Renal cortical epithelial cell (primary cell): Measurements from ENCODE around the gene GTPBP3. TPM values are rescaled to one million over a fixed set of nuclear protein-coding genes. Genes with fewer than 3 reads are reported as not detected.

Source experiments
- DNase-seq: peaks from one replicate; pipeline ENCODE4 v3.0.0-alpha.2; 2011; ENCODE audit warnings: low read depth
- total RNA-seq: library from RNA; depleted of rRNA; stranded (reverse); fragments of >200 nt; gene quantifications from 2 replicates; pipeline ENCODE4 v1.2.3, GENCODE V29; 2014

The GTPBP3 gene
- total RNA-seq, 1 donor from 2014 or later = 19.6 TPM

DNA sequence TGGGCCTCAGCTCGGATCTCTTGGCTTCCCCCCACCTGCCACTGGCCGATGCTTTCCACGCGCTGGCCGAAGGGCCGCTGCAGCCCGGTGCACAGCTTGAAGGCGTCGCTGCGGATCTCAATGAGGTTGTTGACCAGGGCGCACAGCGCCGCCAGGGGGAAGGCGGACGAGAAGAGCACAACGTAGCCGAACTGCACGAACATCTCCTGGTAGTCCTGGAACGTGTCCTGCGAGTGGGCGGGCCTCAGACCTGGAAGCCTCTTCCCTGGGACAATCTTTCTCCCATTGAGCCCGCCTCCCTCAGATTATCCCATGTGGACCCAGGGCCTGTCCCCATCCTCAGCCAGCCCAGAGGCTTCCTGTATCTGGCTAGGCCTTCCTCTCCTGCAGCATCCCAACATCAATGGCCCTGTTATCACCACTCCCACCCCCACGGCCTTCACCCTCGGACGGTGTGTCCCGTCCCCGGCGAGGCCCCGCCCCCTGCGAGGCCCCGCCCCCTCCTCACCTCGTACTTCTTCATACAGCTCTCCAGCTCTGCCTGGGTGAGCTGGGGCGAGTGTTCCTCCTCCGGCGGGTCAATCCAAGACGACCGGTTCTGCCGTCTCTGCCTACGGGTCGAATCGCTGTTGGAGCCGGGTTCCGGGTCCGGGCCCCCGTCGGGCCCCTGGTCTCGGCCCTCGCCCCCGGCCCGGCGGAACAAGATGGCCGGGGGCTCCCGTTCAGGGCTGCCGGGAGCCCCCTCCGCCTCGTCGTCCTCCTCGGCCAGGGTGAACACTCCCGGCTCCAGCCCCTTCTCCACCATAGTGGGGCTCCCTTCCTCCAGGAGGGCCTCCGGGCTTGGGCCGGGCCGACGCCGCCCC, 9.5 kb upstream of the GTPBP3 start:
- peak; percentile 74 for DNase-seq

DNA sequence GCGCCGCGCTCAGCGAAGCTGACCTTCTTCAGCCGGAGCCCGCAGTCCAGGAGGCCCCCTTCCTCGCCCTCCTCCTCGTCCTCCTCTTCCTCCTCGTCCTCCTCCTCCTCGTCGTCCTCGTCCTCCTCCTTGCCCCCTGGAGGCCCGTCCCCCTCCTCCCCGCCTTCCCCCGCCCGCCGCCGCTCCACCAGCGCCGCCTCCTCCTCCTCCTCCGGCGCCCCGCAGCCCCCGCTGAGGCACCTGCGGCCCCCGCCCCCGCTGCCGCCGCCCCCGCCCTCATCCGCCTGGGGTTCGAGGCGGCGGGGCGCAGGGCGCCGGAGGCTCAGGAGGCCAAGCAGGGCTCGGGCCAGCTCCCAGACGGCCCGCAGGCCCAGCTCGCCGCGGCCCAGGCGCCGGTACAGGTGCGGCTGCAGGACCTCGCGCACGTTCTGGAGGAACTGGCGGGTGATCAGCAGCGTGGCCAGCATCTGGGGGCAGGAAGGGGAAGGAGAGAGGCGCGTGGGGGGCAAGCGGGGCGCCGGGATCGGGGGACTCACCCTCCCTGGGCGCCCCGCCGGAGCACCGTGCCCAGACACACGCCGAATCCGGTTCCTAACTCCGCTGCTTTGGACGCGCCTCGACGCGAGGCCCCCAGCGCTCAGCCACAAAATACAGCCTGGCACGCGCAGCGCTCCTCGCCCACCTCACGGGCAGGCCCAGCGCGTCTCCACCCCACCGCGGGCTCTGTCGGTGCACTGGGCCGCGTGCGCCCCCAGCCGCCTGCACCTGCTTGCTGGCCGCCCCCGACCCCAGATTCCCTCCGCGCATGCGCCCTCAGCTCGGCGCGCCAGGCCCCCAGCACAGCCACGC, 8.6 kb upstream of the GTPBP3 start:
- DNase-seq = no peak

DNA sequence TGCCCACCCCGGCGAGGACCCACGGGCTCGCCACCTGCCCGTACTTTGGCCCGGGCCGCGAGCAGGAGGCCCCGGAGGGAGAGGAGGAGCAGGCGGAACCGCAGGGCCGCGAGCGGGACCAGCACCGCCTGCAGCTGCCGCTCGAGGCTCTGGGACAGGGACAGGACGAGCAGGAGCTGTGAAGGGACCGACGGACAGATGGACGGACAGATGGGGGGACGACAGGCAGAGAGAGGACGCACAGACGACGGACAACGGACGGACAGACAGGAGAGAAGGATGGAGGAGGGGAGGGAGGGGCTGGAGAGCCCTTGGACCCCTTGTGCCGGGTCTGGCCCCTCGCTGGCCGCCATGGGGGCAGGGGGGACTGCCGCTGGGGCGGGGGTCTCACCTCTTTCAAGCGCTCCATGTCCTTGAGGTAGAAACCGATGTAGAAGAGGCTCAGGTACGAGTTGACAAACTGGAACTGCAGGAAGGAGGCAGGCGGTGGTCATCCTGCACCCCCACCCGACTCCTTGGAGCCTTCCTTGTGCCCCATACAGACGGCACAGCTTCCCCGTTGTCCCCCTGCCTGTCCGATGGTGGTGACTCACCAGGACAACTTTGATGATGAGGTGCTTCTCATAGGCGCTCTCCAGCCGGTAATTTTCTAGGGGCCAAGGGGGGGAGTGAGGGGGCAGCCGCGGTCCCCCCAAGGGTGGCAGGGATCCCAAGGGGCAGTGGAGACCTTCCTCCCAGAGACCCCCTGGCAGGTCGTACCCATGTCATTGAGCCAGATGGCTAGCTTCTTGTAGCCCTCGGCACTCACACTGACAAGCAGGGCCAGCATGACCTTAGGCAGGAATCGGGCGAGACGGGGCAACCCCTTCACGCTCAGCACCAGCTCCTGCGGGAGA, 7.7 kb upstream of the GTPBP3 start:
- no peak for DNase-seq

DNA sequence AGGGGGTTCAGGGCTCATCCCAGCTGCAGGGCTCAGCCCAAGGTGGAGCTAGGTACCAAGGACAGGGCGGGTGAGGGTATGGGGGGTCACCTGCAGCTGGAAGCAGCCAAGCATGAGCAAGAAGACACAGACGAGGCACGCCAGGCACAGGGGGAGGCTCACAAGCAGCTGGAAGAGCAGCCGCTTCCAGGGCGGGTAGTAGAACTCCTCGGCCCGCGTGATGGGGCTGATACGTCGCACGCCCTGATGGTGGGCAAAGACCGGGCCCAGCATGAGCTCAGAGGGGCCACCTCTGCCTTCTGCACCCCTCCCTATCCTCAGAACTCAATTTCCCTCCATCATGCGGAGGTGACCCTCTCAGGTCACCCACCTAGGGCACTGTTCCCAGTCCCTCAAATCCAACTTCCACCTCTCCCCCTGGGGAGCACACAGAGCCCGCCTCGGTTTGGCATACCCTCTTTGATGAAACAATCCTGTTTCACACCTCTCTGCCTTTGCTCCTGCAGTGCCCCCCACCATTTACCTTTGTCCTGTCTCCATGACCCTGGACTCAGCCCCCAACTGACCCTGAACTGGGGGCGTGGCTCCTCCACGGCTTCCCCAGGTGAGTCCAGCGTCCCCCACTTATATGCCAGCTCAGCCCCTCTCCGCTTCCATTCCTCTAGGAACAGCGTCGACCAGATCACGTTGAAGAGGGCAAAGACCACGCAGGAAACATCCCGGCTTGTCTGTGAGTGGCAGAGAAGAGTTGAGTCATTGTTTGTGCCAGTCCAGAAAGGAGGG, 6.9 kb upstream of the GTPBP3 start:
- DNase-seq = no peak

DNA sequence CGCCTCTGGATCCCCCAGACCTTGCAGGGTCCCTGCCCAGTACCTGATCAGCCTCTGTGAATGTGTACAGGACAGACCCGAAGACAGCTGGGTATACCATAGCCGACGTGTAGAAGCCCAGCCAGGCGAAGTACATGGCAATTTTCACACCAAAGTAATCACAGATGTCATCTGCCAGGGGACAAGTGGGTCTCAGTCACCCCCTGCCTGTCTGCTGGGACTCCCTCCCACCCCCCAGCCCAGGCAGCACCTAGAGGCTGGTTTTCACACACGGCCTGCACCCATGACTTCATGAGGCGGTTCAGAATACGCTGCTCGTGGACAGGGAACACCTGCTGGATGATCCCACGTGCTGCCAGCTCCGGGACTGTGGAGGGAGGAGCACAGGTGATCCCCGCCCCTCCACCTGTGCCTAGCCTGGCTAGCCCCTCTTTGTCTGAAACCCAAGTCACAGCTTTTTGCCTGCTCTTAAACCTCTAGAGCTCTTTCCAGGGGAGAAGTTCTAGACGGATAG, 6.3 kb upstream of the GTPBP3 start:
- no peak for DNase-seq

DNA sequence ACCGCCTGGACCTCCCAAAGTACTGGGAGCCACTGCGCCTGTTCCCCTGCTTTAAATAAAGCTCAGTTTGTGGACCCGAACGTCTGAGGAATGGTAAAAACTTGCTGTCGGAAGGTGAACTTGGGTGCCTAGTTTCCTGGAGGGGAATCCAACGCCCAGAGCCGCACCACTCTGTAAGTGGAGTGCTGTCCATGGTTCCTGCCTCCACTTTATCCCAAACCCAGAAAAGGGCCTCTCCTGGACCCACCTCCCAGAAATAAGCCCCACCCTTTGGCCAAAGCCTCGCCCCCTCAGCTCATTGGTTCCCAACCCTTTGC, 5.0 kb upstream of the GTPBP3 start:
- no peak for DNase-seq

DNA sequence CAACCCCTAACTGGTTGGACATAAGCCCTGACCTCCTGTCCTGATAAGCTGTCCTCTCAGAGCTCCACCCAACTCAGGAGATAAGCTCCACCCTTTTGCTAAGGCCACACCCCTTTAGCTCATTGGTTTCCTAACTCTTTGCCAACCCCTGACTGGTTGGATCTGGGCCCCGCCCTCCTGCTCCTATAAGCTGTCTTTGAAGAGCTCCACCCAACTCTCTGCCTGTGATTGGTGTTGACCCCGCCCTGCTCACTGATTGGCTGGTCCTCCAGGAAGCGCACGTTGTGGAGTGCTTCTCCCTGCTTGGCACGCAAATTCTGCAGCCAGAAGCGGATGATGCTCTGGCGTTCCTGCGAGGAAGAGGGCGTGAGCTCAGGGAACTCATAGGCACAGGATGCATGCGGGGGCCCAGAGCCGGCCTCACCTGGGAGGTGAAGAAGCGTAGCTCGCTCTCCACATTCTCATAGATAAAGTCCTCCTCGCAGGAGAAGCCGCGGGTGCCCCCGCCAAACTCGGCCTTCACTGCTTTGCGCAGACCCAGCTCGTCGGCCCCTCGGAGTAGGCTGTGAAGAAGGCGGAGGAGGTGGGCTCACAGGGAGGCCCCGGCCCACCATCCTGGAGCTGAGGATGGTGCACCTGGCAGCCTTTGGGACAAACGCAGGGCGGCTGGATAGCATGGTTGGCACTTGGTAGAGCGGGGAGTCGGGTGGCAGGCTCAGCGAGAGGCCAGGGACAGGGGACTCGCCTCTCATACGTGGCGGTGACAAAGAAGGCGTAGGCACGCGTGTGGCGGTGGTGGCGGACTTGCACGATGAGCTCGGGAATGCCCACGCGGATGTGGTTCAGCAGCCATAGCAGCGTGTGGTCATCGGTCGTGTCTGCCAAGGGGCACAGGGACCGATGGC, 4.4 kb upstream of the GTPBP3 start:
- peak; percentile 50 for DNase-seq

DNA sequence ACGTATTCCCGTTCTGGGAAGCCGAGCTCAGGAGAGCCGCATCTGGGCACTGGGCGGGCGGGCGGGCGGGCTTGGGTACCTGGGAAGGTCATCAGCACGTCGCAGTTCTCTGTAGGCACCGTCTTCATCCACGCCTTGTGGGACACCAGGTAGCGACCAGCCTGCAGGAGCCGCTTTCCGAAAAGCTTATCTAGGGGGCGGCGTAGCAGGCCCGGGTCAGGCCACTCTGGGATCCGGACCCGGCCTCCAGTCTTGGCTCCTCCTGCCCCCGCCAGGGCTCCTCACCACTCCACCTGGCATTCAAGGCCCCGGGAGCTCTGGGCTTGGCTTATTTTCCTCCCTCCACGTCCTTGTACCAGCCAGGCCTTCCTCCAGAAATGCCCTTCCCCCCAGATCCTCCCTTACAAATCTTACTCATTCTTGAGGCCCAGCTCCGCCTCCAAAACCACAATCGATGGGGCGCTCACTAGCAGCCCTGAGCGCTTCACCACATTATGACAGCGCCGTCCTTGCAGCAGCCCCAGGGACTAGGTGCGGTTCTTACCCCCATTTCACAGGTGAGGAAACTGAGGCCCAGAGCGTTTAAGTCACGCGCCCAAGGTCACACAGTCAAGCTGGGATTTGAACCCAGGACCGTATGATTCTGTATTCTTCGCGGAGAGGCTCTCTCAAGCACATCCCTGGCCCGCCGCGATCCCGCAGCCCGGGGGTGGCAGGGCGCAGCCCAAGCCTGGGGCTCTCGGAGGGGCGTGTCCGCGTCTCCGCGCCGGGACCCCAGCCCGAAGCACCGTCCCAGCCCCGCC, 3.5 kb upstream of the GTPBP3 start:
- peak; percentile 77 for DNase-seq

DNA sequence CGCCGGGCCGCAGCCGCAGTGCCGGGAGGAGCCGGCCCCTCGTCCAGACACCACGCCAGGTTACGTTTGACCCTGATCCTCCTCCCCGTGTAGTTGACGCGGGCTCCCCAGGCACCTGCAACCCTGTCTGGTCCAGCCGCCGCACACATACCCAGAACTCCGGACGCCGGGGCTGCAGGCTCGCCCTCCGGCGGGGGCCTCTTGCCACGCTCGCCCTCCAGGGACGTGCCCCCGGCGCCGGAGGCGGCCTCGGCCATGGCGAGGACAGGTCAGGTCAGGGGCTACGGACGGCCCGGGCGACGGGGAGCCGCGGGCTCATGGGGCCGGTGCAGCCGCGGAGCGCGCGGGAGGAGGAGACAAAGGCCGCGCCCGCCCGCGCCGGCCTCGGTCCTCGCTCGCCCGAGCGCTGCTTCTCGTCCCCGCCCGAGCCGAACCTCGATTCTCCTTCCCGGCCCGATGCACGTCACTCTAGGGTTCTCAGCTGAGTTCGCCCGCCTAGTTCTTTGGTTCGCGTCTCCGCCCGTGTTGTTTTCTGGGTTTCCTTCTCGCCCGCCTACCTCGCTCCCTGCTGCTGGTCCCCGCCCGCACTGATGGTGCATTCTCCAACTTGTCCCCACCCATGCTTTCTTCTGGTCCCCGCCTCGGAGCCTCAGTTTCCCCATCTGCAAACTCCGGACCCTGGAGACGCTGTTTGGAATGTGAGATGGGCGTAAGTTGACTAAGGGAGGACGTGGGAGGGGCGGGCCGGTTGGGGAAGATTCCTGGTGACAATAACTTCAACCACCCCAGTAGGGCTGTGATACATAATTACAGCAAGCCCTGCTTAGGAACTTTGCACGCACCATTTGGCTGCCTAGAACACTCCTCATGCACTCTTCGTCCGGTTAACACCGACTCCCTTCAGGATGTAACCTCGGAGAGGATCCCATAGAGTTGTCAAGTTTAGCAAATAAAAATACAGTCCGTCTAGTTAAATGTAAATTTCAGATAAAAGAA, 2.6 kb upstream of the GTPBP3 start, which contains the start of gene ANO8:
ANO8 (minus strand) TSS at position 442 of the 996 bp plus-strand sequence; CDS start at position 257, 185 bp downstream.
- DNase-seq = peak; percentile 87

DNA sequence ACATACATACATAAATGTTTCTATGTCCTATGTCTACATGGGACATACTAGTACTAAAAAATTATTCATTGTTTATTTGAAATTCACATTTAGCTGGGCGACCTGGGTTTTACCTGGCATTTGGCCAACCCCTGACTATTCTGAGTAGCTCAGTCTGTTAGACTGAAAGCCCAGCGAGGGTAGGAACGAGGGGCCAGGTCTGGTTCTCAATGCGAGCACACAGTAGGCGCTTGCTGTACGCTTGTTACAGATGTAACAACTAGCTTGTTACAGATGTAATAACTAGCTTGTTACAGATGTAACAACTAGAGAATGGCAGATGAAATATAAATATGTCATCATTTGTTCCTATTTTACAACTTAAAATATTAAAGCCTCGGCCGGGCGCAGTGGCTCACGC, 1.8 kb upstream of the GTPBP3 start:
- no peak for DNase-seq

DNA sequence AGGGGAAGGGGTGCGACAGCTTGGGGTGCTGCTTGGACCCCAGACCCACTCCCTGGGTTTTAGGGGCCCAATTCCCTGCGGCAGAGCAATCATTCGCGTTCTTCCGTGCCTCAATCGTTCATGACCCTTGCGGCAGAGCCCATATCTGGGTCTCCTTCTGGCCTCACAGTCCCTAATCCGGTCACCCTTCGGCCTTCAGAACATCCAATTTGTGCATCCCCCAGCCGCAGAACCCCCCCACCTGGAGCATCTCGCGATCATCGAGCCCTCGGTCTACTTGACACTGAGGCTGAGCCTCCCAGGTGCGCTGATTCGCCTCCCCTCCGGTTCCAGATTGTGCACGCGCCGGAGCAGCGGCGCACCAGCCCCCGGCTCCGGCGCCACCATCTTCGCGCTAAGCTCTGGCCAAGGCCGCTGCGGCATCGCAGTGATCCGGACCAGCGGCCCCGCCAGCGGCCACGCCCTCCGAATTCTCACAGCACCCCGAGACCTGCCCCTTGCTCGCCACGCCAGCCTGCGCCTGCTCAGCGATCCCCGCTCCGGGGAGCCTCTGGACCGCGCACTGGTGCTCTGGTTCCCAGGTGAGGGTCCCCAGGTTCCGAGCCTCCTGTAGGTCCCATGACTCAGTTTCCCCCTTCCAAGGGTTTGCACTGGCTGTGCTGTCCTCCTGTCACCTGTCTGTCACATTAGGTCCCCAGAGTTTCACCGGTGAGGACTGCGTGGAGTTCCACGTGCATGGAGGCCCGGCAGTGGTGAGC, 501 bp downstream of the GTPBP3 start:
- DNase-seq = no peak

DNA sequence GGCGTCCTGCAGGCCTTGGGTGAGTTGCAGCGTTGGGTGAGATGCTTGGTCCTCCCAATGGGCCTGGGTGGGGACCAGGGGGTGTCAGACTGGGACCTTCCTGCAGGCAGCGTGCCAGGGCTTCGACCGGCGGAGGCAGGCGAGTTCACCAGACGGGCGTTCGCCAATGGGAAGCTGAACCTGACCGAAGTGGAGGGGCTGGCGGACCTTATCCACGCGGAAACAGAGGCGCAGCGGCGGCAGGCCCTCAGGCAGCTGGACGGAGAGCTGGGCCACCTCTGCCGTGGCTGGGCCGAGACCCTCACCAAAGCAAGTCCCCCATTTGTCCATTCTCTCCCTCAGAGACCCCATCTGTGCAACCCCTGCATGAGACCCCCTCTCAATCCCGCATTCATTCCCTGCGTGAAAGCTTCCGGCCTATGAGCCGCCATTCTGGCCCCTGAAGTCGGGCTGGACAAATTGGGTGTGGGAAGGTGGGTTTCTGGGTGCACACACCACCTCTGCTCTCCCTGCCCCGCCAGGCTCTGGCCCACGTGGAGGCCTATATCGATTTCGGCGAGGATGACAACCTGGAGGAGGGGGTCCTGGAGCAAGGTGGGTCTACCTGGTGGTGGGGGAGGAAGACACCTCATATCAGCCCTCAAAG, 1.2 kb downstream of the GTPBP3 start:
- no peak for DNase-seq

DNA sequence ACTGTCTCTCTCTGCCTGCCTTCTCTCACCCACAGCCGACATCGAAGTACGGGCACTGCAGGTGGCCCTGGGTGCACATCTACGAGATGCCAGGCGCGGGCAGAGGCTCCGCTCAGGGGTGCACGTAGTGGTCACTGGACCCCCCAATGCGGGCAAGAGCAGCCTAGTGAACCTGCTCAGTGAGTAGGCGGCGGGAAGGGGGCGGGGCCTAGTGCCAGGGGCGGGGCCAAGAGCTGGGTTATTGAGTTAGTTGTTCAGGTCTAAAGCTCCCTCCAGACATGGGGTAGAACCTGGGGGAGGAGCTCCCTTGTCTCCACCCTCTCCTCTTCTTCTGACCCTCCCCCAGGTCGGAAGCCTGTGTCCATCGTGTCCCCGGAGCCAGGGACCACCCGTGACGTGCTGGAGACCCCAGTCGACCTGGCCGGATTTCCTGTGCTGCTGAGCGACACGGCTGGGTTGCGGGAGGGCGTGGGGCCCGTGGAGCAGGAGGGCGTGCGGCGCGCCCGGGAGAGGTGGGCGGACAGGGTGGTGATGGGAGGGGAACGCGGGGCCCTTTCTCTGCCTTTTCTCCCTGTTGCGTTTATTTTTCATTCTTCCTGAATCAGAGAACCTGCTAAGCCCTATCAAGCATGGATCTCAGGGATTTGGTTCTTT, 1.9 kb downstream of the GTPBP3 start:
- no peak for DNase-seq

DNA sequence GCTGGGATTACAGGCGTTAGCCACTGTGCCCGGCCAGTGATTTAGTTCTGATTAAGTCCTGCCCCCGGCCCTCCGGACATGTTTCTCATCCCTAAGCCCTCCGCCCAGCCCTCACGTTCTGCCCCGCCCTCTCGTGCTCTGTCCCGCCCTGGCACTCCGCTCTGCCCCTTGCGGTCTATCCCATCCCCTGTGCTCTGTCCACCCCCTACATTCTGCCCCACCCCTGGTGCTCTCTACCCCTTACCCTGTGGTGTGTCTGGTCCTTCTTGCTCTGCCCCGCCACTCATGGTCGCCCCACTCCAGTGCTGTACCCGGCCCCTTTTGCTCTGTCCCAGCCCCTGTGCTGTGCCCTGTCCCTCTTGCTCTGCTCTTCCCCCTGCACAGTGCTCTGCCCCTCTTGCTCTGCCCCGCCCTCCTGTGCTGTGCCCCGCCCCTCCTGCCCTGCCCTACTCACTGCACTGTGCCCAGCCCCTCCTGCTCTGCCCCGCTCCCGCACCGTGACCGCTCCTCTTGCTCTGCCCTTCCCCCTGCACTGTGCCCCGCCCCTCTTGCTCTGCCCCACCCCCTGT, 3.0 kb downstream of the GTPBP3 start:
- no peak for DNase-seq

DNA sequence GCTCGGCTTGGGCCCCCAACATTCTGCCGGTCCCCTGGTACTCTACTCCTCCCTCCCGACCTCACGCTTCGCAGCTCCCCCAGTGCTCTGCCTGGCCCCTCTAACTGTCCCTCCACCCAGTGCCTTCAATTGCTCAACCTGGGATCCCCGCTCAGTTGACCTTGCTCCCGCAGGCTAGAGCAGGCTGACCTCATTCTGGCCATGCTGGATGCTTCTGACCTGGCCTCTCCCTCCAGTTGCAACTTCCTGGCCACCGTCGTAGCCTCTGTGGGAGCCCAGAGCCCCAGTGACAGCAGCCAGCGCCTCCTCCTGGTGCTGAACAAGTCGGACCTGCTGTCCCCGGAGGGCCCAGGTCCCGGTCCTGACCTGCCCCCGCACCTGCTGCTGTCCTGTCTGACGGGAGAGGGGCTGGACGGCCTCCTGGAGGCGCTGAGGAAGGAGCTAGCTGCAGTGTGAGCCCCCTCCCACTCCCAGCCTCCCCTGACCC, 3.6 kb downstream of the GTPBP3 start:
- DNase-seq = no peak
